K562 (cell line): Measurements from ENCODE around the gene PLEKHG4B. TPM values are rescaled to one million over a fixed set of nuclear protein-coding genes. Genes with fewer than 3 reads are reported as not detected.

Experiments
- ATAC-seq: fragments of 200-7000 bp; cut with Tn5 transposase; 3 replicates; pipeline ENCODE4 v1.9.1; 2020; ENCODE audit warnings: moderate library complexity
- BruUV-seq: library from RNA; stranded (reverse); fragments of 400-500 nt; replicated peaks from 2 replicates; lab custom pipeline; 2021; lab: Mats Ljungman, UMichigan
- CTCF ChIA-PET: fragments of 300-600 bp; formaldehyde crosslinking; extraction: SDS; loops from one replicate; lab custom pipeline; 2021; ENCODE audit warnings: low intra/inter-chr PET ratio; lab: Yijun Ruan, JAX
- POLR2A ChIA-PET: fragments of 300-600, 350-650 bp; sonication (Branson Sonifier 250); formaldehyde crosslinking; extraction: SDS; loops from one replicate; lab custom pipeline; 2021; ENCODE audit warnings: antibody characterized with exemption, inconsistent platforms; lab: Yijun Ruan, JAX
- DNase-seq, 4 experiments: peaks; one replicate each; pipeline versions ENCODE4 v3.0.0 to v3.0.0-alpha.2; 2011 to 2018; ENCODE audit warnings: low spot score in 3 of 4, mixed read lengths in 3 of 4; ENCODE audit errors: extremely low read depth in 1 of 4
- FAIRE-seq: peaks from 2 replicates; lab custom pipeline; 2011; peaks lifted over from hg19 to GRCh38; lab: Jason Lieb, UNC
- H2AFZ ChIP-seq: 2 replicates; pipeline ENCODE4 v1.6.0; 2011; ENCODE audit warnings: low read depth, low read length, control low read depth, inconsistent platforms
- H3K27ac ChIP-seq: fragments of 200-600 bp; 3 replicates; pipeline ENCODE4 v1.8.0; 2011; ENCODE audit warnings: low read depth, mild to moderate bottlenecking, control low read depth, inconsistent platforms, low read length, moderate library complexity, mixed read lengths; ENCODE audit errors: extremely low read depth
- H3K27me3 ChIP-seq, 2 experiments: fragments of 300-600 bp in 1 of 2; 2 replicates in 1 of 2; 3 replicates in 1 of 2; pipeline versions ENCODE4 v1.6.0 to v1.8.0; 2011; ENCODE audit warnings: inconsistent platforms in 2 of 2, low read length in 2 of 2, mild to moderate bottlenecking in 1 of 2, mixed read lengths in 1 of 2, moderate library complexity in 1 of 2; ENCODE audit not compliant: control insufficient read depth in 2 of 2, insufficient read depth in 2 of 2
- H3K36me3 ChIP-seq: fragments of 300-600 bp; 3 replicates; pipeline ENCODE4 v1.8.0; 2011; ENCODE audit warnings: mild to moderate bottlenecking, low read length, inconsistent platforms; ENCODE audit not compliant: control insufficient read depth, insufficient read depth
- H3K4me1 ChIP-seq, 2 experiments: fragments of 200-600 bp in 1 of 2; replicated peaks in 1 of 2; 2 replicates in 1 of 2; 3 replicates in 1 of 2; pipeline versions ENCODE4 v1.5.1 to v1.8.0; 2011; ENCODE audit warnings: inconsistent platforms in 2 of 2, low read length in 2 of 2, mild to moderate bottlenecking in 1 of 2, mixed read lengths in 1 of 2, moderate library complexity in 1 of 2; ENCODE audit not compliant: control insufficient read depth in 2 of 2, insufficient read depth in 2 of 2
- H3K4me2 ChIP-seq: 2 replicates; pipeline ENCODE4 v1.6.1; 2011; ENCODE audit warnings: low read length, control low read depth, inconsistent platforms, mixed read lengths; ENCODE audit not compliant: insufficient read depth
- H3K4me3 ChIP-seq: fragments of 200-600 bp; sonication (generic), shearing (Covaris generic); 2 replicates; pipeline ENCODE4 v1.5.1; 2016; ENCODE audit warnings: control low read depth, inconsistent platforms
- H3K79me2 ChIP-seq: fragments of 200-600 bp; 3 replicates; pipeline ENCODE4 v1.8.0; 2011; ENCODE audit warnings: low read length, inconsistent platforms; ENCODE audit not compliant: control insufficient read depth, insufficient read depth
- H3K9ac ChIP-seq, 2 experiments: 2 replicates each; pipeline versions ENCODE4 v1.6.0 to v1.6.1; 2011; ENCODE audit warnings: low read depth in 2 of 2, low read length in 2 of 2, control low read depth in 1 of 2, inconsistent platforms in 1 of 2, mild to moderate bottlenecking in 1 of 2, mixed read lengths in 1 of 2; ENCODE audit not compliant: insufficient read depth in 1 of 2
- H3K9me1 ChIP-seq: one replicate; pipeline ENCODE4 v1.6.0; 2011; ENCODE audit warnings: inconsistent platforms, mild to moderate bottlenecking, low read length, moderate library complexity; ENCODE audit not compliant: control insufficient read depth, insufficient read depth
- H3K9me3 ChIP-seq: replicated peaks from 2 replicates; pipeline ENCODE4 v1.5.1; 2011; ENCODE audit warnings: low read depth, low read length, inconsistent platforms; ENCODE audit not compliant: control insufficient read depth, insufficient read depth
- H4K20me1 ChIP-seq: replicated peaks from 2 replicates; pipeline ENCODE4 v1.6.1; 2011; ENCODE audit warnings: low read length, inconsistent platforms, mixed read lengths; ENCODE audit not compliant: control insufficient read depth, insufficient read depth
- MAZ ChIP-seq, 2 experiments: fragments of 450-650 bp in 1 of 2; sonication (generic) in 1 of 2; formaldehyde crosslinking; IDR thresholded peaks in 1 of 2; conservative IDR thresholded peaks in 1 of 2; 2 replicates each; pipeline versions ENCODE4 v1.4.0 to v1.5.0; 2020; ENCODE audit warnings: mild to moderate bottlenecking in 1 of 2, missing genetic modification reagents in 1 of 2
- WGBS: fragments of 100-300 bp; shearing (Covaris generic); methylation state at CpG from one replicate; pipeline ENCODE4 v1.1.6; 2016; ENCODE audit warnings: low coverage, mixed read lengths; ENCODE audit not compliant: insufficient coverage; ENCODE audit errors: missing lambda C conversion rate; 5-methylcytosine and 5-hydroxymethylcytosine counted together
- in situ Hi-C: fragments of 300-500 bp; cut with MboI; formaldehyde crosslinking; loops from 4 replicates; pipeline ENCODE4 v1.15.0; 2018; ENCODE audit warnings: inconsistent platforms, mixed read lengths
- intact Hi-C: fragments of 100-400 bp; cut with micrococcal nuclease; formaldehyde crosslinking; loops from 2 replicates; pipeline ENCODE4 v1.14.2; 2022
- polyA plus RNA-seq, 8 experiments: library from polyadenylated mRNA; depleted of rRNA in 4 of 8; stranded (reverse) in 5 of 8; unstranded in 3 of 8; fragments of >200 nt; fragmentation: Nextera tagmentation in 2 of 8; fragmentation: Illumina TruSeq in 1 of 8; extraction: Ambion mirVana in 2 of 8; extraction: Trizol in 1 of 8; gene quantifications; 2 replicates each; pipeline versions ENCODE4 v1.2.1 to v1.2.3, GENCODE V29; 2011 to 2014; ENCODE audit warnings: inconsistent platforms in 1 of 8, missing spikeins in 1 of 8
- total RNA-seq, 7 experiments: library from RNA; depleted of rRNA in 6 of 7; stranded (reverse); fragments of >200 nt in 6 of 7; fragmentation: Illumina TruSeq in 2 of 7; extraction: Trizol in 2 of 7; gene quantifications; 2 replicates each; pipeline versions ENCODE4 v1.2.1 to v1.2.3, GENCODE V29; 2011 to 2021; ENCODE audit warnings: low replicate concordance in 1 of 7
- TF ChIP-seq, protein P1 (sequence below): IDR thresholded peaks from 2 replicates; pipeline ENCODE4 v1.6.1; 2014; ENCODE audit warnings: antibody characterized with exemption
- TF ChIP-seq, protein P2 (sequence below), 2 experiments: fragments of 450-650 bp; formaldehyde crosslinking in 1 of 2; IDR thresholded peaks; 2 replicates each; pipeline versions ENCODE4 v1.4.0 to v1.6.1; 2014 to 2020; ENCODE audit warnings: mild to moderate bottlenecking in 2 of 2, borderline replicate concordance in 1 of 2, low read depth in 1 of 2
- TF ChIP-seq, protein P3 (sequence below), 3 experiments: IDR thresholded peaks in 2 of 3; conservative IDR thresholded peaks in 1 of 3; 2 replicates each; pipeline ENCODE4 v1.5.1; 2011 to 2012; ENCODE audit warnings: low read length in 3 of 3, mild to moderate bottlenecking in 3 of 3, control low read depth in 2 of 3, improper control_type of control experiment in 1 of 3, inconsistent platforms in 1 of 3, low read depth in 1 of 3, mixed read lengths in 1 of 3, moderate library complexity in 1 of 3; ENCODE audit not compliant: insufficient read depth in 2 of 3

PLEKHG4B gene
- total and polyA plus RNA-seq, 9 of the 15 experiments (the other 6 are each of a cell fraction or from before 2014, with no cell fraction given), result 0.02 TPM; not detected in 8

DNA sequence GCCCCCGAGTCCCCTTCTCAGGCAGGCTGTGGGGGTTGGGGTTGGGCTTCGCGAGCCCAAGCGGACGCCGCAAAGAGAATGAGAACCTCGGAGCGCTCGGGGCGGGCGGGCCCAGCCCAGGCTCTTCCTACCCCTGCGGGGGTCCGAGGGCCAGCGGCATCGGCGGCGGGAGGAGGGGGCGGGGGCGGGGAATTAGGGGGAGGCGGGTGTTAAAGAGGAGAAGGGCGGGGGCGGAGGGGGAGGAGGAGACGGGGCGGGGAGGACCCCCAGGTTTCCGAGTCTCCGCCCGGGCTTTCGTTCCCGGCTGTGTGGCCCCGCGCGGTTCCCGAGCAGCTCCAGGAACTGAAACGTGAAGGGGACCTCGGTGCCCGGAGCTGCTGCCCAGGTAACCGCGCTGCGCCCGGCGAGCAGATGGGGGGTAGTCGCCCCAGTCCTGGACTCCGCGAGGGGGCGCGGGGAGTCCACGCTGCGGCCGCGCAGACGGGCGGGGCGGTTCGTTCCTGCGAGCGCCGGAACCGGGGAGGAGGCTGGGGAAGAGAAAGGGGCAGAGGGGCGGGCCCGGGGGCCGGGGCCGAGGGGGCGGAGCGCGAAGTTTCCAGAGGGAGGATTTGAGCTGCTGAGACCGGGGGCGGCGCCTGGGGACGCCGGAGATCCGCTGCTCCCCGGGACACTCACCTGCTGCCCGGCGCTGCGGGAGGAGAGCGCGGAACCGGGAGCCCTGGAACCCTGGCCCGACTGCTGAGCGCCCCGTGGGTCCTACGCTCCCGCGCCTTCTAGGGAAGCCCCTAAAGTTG, 38.4 kb upstream of the PLEKHG4B start:
- H3K79me2 ChIP-seq, result no peaks in the 10 kb centered on the region
- H3K4me1 ChIP-seq, result peaks cover 0 to 23% of the 10 kb centered on the region in 2 experiments; a peak in 2 of 5 replicates
- no peak overlapping the region for H3K4me2 ChIP-seq
- FAIRE-seq, result no peak
- H3K9ac ChIP-seq, result no peak overlapping the region
- no peaks in the 10 kb centered on the region for H3K9me3 ChIP-seq
- WGBS, result 1% methylated on average over 11 of the region's 84 CpGs
- peaks cover 14% of the 10 kb centered on the region; the same call in 1 of the 2 replicates for H4K20me1 ChIP-seq
- peaks cover 8 to 22% of the 10 kb centered on the region in 2 experiments for H3K27me3 ChIP-seq
- BruUV-seq, result no TSS peak
- no peak overlapping the region for H2AFZ ChIP-seq
- in situ Hi-C loops, result no loop called here
- intact Hi-C loops, result no loop called here
- H3K9me1 ChIP-seq, result no peaks in the 10 kb centered on the region
- no peak overlapping the region for H3K4me3 ChIP-seq
- TF ChIP-seq, protein P1, sequence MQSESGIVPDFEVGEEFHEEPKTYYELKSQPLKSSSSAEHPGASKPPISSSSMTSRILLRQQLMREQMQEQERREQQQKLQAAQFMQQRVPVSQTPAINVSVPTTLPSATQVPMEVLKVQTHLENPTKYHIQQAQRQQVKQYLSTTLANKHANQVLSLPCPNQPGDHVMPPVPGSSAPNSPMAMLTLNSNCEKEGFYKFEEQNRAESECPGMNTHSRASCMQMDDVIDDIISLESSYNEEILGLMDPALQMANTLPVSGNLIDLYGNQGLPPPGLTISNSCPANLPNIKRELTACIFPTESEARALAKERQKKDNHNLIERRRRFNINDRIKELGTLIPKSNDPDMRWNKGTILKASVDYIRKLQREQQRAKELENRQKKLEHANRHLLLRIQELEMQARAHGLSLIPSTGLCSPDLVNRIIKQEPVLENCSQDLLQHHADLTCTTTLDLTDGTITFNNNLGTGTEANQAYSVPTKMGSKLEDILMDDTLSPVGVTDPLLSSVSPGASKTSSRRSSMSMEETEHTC, result no peak
- TF ChIP-seq, protein P2, sequence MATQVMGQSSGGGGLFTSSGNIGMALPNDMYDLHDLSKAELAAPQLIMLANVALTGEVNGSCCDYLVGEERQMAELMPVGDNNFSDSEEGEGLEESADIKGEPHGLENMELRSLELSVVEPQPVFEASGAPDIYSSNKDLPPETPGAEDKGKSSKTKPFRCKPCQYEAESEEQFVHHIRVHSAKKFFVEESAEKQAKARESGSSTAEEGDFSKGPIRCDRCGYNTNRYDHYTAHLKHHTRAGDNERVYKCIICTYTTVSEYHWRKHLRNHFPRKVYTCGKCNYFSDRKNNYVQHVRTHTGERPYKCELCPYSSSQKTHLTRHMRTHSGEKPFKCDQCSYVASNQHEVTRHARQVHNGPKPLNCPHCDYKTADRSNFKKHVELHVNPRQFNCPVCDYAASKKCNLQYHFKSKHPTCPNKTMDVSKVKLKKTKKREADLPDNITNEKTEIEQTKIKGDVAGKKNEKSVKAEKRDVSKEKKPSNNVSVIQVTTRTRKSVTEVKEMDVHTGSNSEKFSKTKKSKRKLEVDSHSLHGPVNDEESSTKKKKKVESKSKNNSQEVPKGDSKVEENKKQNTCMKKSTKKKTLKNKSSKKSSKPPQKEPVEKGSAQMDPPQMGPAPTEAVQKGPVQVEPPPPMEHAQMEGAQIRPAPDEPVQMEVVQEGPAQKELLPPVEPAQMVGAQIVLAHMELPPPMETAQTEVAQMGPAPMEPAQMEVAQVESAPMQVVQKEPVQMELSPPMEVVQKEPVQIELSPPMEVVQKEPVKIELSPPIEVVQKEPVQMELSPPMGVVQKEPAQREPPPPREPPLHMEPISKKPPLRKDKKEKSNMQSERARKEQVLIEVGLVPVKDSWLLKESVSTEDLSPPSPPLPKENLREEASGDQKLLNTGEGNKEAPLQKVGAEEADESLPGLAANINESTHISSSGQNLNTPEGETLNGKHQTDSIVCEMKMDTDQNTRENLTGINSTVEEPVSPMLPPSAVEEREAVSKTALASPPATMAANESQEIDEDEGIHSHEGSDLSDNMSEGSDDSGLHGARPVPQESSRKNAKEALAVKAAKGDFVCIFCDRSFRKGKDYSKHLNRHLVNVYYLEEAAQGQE (IDR thresholded peaks at IDR 0.05; ENCODE audit: borderline replicate concordance), result 0 out of 2 replicates have a peak, but pooled peaks have one; percentile 26
- TF ChIP-seq, protein P2 (CRISPR knock-in tag; IDR thresholded peaks at IDR 0.05; ENCODE audit: low read depth), result no peak
- TF ChIP-seq, protein P3, sequence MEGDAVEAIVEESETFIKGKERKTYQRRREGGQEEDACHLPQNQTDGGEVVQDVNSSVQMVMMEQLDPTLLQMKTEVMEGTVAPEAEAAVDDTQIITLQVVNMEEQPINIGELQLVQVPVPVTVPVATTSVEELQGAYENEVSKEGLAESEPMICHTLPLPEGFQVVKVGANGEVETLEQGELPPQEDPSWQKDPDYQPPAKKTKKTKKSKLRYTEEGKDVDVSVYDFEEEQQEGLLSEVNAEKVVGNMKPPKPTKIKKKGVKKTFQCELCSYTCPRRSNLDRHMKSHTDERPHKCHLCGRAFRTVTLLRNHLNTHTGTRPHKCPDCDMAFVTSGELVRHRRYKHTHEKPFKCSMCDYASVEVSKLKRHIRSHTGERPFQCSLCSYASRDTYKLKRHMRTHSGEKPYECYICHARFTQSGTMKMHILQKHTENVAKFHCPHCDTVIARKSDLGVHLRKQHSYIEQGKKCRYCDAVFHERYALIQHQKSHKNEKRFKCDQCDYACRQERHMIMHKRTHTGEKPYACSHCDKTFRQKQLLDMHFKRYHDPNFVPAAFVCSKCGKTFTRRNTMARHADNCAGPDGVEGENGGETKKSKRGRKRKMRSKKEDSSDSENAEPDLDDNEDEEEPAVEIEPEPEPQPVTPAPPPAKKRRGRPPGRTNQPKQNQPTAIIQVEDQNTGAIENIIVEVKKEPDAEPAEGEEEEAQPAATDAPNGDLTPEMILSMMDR (IDR thresholded peaks at IDR 0.05 in 2 of 3, conservative IDR thresholded peaks at IDR 0.05 in 1 of 3; ENCODE audit: insufficient read depth in 2 of 3, low read depth in 1 of 3, low read length in 3 of 3), result 0 out of 6 replicates have a peak, but pooled peaks of 1 of the 3 experiments have one; percentile 10
- TF ChIP-seq MAZ (CRISPR knock-in tag; conservative IDR thresholded peaks at IDR 0.05 in 1 of 2, IDR thresholded peaks at IDR 0.05 in 1 of 2), result peak in 1 of 2 experiments; percentile 27; a peak in 1 of 4 replicates
- TF ChIP-seq, all 486 proteins: peak for 3
- Histone ChIP-seq H3K27ac (no peak overlapping the region), H3K36me3 (no peaks in the 10 kb centered on the region)
- peak; percentile 88 for ATAC-seq
- ChIA-PET POLR2A (no interaction called here), CTCF (no interaction called here)
- peak; percentile 48 to 76 (median 64) for DNase-seq
